WERI-Rb-1 (cell line): ENCODE measurements around the gene TMEM234.

Experiments used
- DNase-seq: peaks from one replicate; pipeline ENCODE4 v3.0.0-alpha.2; 2020
- H3K27ac ChIP-seq: fragments of 250-450 bp; sonication (Bioruptor Pico); 2 replicates; pipeline ENCODE4 v1.5.1; 2020; ENCODE audit warnings: mild to moderate bottlenecking, moderate library complexity
- H3K27me3 ChIP-seq: fragments of 250-450 bp; sonication (Bioruptor Pico); 2 replicates; pipeline ENCODE4 v1.5.1; 2021; ENCODE audit warnings: mild to moderate bottlenecking, low read depth, moderate library complexity; ENCODE audit not compliant: insufficient read depth, severe bottlenecking
- H3K36me3 ChIP-seq: fragments of 250-450 bp; sonication (Bioruptor Pico); 2 replicates; pipeline ENCODE4 v1.5.1; 2020; ENCODE audit warnings: mild to moderate bottlenecking, moderate library complexity
- H3K4me3 ChIP-seq: 2 replicates; pipeline ENCODE4 v1.5.1; 2011; ENCODE audit warnings: low read depth, mild to moderate bottlenecking, control low read depth, low read length
- H3K9me3 ChIP-seq: fragments of 250-450 bp; sonication (Bioruptor Pico); 2 replicates; pipeline ENCODE4 v1.5.1; 2021; ENCODE audit warnings: mild to moderate bottlenecking, moderate library complexity; ENCODE audit not compliant: severe bottlenecking
- TF ChIP-seq, protein P1 (sequence below): IDR thresholded peaks from 2 replicates; pipeline ENCODE4 v1.5.1; 2011; ENCODE audit warnings: low read depth, mild to moderate bottlenecking, control low read depth, inconsistent platforms, low read length

Gene TMEM234

DNA sequence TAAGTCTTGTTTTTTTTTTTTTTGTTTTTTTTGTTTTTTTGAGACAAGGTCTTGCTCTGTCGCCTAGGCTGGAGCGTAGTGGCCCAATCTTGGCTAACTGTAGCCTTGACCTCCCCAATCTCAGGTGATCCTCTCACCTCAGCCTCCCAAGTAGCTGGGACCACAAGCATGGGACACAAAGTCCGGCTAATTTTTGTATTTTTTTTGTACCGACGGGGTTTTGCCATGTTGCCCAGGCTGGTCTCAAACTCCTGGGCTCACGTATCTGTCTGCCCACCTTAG is 35.0 kb upstream of the TMEM234 start:
- TF ChIP-seq, protein P1, sequence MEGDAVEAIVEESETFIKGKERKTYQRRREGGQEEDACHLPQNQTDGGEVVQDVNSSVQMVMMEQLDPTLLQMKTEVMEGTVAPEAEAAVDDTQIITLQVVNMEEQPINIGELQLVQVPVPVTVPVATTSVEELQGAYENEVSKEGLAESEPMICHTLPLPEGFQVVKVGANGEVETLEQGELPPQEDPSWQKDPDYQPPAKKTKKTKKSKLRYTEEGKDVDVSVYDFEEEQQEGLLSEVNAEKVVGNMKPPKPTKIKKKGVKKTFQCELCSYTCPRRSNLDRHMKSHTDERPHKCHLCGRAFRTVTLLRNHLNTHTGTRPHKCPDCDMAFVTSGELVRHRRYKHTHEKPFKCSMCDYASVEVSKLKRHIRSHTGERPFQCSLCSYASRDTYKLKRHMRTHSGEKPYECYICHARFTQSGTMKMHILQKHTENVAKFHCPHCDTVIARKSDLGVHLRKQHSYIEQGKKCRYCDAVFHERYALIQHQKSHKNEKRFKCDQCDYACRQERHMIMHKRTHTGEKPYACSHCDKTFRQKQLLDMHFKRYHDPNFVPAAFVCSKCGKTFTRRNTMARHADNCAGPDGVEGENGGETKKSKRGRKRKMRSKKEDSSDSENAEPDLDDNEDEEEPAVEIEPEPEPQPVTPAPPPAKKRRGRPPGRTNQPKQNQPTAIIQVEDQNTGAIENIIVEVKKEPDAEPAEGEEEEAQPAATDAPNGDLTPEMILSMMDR, result no peak
- Histone ChIP-seq H3K27ac (no peak overlapping the region), H3K9me3 (no peaks in the 10 kb centered on the region), H3K27me3 (no peaks in the 10 kb centered on the region), H3K36me3 (no peaks in the 10 kb centered on the region), H3K4me3 (no peak overlapping the region)
- no peak for DNase-seq

GRCh38 chr1:32256473-32257226 is 34.5 kb upstream of the TMEM234 start:
- TF ChIP-seq, protein P1, result no peak
- Histone ChIP-seq H3K36me3 (no peaks in the 10 kb centered on the region), H3K4me3 (no peak overlapping the region), H3K27ac (no peak overlapping the region), H3K27me3 (no peaks in the 10 kb centered on the region), H3K9me3 (no peaks in the 10 kb centered on the region)
- no peak for DNase-seq

DNA sequence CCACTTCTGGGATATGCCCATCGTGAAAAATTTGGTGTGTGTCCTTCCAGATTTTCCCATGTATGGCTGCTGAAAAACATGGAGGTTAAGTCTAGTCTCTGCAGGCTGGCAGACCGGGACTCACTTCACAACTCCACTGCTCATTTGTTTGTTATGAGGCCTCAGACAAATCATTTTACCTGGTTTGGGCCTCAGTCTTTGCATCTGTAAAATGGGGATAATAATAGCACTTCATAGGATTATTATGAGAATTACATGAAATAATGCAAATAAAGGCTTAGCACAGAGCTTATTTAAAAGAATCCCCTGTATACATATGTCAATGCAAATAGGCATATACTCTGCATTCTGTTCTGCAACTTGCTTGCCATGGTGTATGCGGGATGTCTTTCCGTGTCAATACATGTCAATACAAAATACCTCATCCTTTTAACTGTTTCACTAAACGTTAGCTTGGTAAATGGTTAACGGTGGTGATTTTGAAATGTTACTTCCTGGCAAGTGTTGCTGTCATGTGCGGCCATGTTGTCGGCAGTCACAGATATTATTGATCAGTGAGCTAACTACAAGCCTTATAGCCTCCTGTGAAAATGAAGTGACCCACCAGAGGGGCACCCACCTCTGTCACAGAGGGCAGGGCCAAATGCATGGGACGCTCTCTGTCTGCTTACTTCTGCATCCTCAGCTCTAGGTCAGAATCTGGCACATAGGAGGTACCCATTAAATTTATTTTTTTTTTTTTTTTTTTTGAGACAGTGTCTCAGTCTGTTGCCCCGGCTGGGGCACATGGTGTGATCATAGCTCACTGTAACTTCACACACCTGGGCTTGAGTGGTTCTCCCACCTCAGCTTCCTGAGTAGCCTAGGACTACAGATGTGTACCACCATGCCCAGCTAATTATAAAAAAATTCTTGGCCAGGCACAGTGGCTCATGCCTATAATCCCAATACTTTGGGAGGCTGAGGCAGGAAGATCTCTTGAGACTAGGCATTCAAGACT is 33.2 kb upstream of the TMEM234 start:
- Histone ChIP-seq H3K27ac (no peak overlapping the region), H3K27me3 (no peaks in the 10 kb centered on the region), H3K36me3 (no peaks in the 10 kb centered on the region), H3K9me3 (no peaks in the 10 kb centered on the region), H3K4me3 (no peak overlapping the region)
- TF ChIP-seq, protein P1, result no peak
- no peak for DNase-seq

DNA sequence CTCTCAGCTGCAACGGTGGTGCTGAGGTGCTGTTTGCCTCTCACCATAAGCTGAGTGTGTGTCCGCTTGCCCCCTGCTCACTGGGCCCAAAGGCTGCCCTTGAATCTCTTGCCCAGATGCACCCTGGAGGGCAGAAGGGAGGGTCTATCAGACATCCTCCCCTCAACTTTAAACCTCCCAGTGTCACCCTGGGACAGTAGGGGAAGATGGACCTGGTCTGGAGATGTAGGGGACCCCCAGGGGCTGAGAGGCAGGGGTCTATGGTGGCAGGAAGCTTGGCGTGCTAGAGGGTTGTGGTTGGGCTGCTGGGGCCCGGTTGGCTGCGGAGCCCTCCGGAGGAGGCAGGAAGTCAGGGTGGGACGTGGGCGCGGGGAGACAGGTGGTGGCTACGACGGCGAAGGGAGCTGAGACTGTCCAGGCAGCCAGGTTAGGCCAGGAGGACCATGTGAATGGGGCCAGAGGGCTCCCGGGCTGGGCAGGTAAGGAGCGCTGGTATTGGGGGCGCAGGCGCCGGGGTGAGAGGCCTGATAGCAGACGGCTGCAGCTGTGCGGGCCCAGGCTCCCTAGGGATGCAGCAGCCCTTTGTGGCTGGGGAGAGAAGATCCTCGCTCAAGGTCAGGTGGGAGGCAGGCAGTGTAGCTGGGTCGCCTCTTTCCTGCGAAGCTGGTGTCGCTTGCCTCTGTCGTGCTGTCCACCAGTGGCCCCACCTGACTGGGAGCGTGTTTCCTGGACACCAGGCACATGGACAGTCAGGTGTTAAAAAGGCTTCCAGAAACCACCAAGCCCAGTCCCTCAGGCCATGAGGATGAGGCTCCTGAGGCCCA is 29.0 kb upstream of the TMEM234 start, which contains the start of gene LCK:
Gene LCK, plus strand, starts transcription at position 373 of the 824 bp plus-strand sequence. CDS start 23,065 bp downstream, outside the sequence.
- no peak within 1 kb of the TSS for H3K27ac ChIP-seq
- TF ChIP-seq, protein P1, result no peak
- no peaks in the 10 kb centered on the region for H3K36me3 ChIP-seq
- H3K9me3 ChIP-seq, result no peaks in the 10 kb centered on the region
- DNase-seq, result no peak
- no peaks in the 10 kb centered on the region for H3K27me3 ChIP-seq
- no peak within 1 kb of the TSS for H3K4me3 ChIP-seq

GRCh38 chr1:32249831-32250525 is 27.8 kb upstream of the TMEM234 start:
- Histone ChIP-seq H3K9me3 (no peaks in the 10 kb centered on the region), H3K36me3 (no peaks in the 10 kb centered on the region), H3K4me3 (no peak overlapping the region), H3K27me3 (no peaks in the 10 kb centered on the region), H3K27ac (no peak overlapping the region)
- no peak for DNase-seq
- TF ChIP-seq, protein P1, result no peak
